ENCODE results near the gene FOXF2.
A peak's percentile ranks its signal among the peaks of the same experiment; 100 is the strongest.

FOXF2 gene

DNA sequence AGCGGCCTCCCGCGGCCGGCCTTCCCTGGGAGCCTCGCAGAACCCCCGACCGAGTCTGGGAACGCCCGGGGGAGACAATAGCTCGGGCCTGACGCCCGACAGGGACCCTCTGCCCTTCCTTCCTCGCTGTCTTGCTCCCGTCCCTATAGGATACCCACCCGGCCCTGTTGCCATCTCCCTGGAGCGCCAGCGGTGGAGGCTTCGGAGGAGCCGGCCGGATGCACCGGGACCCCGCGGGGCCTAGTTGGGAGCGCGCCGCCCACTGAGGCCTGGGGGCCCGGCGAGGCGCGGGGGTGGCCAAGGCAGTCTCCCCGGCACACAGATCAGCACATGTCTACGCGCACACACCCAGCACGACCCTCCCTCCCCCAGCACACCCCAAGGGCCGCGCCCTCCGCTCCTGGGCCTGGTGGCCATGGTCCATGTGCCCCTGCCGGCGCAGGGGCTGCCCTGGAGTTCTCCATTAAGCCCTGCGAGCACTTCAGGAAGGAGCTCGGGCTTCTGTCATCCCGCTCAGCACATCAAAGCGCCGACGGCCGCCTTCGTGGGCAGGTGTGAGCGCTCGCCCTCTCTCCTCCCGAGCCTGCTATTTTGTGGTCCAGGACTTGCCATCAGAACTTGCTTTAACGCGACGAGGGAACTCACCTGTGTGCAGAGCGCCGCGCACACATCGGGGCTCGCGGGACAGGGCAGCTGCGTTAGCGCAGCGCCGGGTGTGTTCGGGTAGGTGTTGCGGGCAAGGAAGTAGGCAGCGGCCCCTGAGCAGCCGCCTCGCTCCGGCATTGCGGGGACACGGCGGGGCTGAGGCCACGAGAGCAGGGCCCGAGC, 3.7 kb downstream of the FOXF2 start:
- no peak for DNase-seq

DNA sequence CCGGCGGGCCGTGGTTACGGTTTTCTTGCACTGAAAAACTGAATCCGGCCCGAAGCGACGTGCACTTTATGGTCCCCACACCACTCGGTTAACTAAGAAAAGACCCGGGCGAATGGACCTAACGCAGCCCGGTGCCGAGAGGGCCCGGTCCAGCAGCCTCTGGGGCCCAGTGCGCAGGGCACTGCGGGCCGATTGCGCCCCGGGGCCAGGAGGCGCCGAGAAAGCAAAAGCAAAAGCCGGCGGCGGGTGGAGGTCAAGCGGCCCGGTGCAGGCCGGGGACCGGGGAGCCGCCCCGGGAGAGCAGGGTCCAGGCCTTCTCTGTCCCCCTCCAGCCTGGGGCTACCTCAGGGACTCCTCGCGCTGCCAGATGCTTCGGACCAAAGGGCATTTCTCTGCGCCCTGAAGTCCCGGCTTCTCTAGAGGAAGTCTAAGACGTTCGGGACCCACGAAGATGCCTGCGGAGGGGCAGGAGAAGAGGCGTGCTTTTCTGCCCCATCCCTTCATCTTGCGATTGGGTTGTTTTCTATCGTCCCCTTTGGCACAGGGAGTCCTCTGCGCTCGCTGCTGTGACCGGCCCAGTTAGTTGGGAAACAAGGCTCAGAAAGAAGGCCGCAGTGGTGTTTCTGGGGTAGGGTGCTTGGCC, 4.4 kb downstream of the FOXF2 start:
- no peak for DNase-seq

DNA sequence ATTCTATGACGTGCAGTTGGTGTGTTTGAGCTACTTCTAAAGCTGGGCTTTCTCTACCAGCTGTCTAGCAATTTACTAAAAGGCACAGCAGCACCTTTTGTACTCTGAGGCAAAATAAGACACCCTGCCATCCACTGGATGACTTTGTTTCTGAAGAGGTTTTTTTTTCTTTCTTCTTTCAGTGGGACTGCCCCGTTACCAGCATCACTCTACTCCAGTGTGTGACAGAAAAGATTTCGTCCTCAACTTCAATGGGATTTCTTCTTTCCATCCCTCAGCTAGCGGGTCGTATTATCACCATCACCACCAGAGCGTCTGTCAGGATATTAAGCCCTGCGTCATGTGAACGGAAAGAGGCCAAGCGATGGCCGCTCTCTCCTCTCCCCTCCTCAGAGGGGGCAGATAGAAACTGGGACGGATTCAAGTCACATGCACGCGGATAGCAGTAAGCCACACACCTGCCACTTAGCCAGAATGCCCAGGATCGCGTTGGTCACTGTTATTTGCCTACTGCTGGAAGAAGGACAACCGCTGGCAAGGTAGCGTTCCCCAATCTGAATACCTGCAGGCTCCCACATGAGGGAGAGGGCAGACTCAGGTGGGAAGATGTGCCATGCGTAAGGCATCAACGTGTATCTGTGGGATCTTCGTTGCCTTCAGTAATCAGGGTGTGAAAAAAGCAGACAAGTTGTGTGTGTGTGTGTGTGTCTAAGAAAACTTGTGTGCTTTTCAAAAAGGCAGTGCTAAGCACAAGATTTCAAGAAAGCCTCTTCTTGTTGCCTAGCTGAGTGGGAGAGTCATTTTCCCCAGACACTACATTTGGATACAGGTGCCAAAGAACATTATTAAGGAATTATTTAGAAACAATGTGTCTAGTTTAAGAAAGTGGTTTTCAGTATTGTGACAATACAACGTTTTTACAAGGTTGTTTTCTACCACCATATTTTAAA, 5.4 kb downstream of the FOXF2 start:
- DNase-seq, result no peak

DNA sequence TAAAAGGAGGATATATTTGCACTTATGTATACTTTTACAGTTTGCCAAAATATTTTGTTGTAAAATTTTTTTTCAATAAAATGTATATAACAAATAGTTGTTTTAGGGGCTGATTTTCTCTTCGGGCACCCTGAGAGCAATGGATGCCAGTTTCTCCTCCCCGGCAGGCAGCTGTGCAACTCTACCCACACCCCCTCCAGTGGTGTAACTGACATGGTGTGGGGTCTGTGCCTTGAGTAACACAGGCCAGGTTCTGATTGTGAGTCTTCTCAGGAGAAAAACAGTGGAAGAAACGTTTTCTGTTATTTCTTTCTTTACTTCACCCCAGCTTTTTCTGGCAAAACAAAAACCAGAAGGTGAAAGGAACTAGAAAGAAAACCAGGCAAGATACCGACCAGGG, 6.1 kb downstream of the FOXF2 start:
- no peak for DNase-seq

- no peak for DNase-seq
These were observed 6.8 kb downstream of the FOXF2 start for GRCh38 chr6:1395941-1396908.

GRCh38 chr6:1396952-1397868, 7.8 kb downstream of the FOXF2 start:
- DNase-seq, result peak in 1 of 2 experiments; percentile 67

GRCh38 chr6:1399085-1399780, 9.9 kb downstream of the FOXF2 start:
- DNase-seq, result no peak

- no peak for DNase-seq
These were observed 10.9 kb downstream of the FOXF2 start for GRCh38 chr6:1400126-1400850.

DNA sequence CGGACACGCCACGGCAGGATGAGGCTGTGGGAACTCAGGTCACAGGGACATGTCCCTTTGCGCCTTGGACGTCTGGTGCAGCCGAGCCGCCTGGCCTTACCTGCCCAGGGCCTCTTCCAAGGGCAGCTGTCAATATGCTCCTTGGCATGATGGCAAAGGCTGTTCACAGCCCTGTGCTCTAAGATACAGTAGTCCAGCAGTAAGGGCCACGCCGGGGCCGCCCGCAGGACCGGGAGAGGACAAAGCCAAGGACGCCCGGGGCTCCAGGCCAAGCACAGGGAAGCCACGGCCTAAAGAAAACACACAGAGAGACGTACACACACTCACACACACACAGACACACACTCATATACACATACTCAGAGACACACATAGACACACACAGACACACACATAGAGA, 13.0 kb downstream of the FOXF2 start:
- DNase-seq, result no peak

DNA sequence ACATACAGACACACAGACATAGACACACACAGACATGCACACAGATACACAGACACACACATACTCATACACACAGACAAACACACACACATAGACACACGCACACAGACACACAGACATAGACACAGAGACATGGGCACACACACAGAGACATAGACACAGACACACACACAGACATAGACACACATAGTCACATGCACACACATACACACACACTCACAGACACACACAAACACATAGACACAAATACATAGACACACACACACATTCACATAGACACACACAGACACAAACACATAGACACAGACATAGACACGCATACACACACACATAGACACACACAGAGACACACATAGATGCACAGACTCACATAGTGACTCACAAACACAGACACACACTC, 13.5 kb downstream of the FOXF2 start:
- no peak for DNase-seq

DNA sequence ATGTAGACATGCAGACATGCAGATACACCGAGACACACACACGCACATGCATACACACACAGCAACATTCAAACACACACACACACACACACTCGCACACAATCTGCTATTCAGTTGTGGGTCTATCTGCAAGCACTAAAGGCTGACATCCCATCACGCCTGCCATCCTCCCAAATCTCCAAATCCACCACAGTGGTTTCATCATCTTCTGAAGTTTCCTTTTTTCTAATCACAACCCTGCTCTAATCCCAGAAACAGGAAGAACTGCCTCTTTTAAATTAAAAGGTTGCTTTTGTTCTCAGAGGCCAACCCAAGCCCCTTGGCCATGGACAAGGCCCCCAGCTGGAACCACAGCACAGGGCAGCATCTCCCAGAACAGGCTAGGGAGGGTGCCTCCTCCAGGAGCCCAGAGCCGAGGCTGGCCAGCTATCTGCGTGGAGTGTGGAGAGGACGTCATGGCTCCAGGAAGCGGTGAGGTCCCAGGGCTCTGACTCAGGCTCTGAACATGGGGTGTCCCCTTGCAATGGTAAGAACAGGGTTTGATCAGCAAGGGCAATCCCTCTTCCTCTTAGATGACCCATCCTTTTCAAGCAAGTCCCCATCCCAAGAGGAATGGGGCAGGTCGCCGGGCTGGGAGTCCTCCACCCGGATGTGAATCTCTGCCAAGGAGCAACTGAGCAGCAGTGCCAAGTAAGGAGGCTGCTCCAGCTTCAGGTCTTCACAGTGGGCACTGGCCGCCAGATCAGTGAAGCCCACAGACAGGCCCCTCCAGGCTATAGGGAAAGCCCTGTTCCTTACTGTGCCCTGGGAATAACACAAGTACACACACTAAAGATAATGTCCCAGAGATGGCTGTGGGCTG, 14.7 kb downstream of the FOXF2 start:
- no peak for DNase-seq

DNA sequence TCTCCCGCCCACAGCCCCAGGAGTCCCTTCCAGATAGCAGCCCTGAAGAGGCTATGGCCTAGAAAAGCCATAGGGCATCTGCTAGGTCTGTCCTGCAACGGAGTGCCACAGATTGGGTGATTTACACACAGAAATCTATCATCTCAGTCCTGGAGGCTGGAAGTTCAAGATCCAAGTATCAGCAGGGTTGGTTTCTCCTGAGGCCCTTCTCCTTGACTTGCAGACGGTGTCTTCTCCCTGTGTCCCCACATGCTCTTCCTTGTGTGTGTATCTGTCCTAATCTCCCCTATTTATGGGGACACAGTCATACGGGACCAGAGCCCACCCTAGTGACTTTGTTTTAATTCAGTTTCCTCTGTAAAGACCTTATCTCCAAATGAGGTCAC, 15.3 kb downstream of the FOXF2 start:
- DNase-seq, result no peak

- DNase-seq, result no peak
These were observed 15.8 kb downstream of the FOXF2 start for GRCh38 chr6:1405221-1405620.

- DNase-seq, result no peak
These were observed 17.1 kb downstream of the FOXF2 start for GRCh38 chr6:1406306-1407072.

DNA sequence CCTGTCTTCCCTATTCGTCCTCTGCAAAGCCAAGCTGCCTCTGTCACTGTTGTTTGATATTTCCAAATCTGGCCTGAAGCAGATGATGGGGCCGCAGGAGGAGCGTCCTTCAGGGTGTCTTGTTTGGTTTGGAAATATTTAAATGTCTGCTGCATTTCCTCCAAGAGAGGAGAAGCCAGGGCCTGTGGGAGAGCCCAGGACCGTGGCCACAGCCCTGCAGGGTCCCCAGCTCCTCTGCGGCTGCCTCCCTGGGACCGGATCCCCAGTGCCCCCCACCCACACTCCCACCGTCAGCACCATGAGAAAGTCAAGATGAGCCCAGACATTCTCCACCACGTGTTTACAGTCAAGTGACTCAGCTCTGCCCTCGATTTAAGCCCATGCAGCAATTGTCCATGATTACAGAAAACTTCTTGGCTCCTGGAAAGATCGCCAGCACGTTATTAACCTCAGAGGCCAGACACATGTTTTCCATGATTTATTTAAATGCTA, 18.2 kb downstream of the FOXF2 start:
- no peak for DNase-seq

GRCh38 chr6:1409774-1410465, 20.5 kb downstream of the FOXF2 start:
- DNase-seq, result no peak

GRCh38 chr6:1412901-1413300, 23.5 kb downstream of the FOXF2 start:
- no peak for DNase-seq

Measured in NCI-H1930 (cell line).